ENCODE data around the gene APBA2. TPM values are rescaled to one million over a fixed set of nuclear protein-coding genes. Genes with fewer than 3 reads are reported as not detected.

APBA2 gene
- total RNA-seq, 4 donors from 2014 or later: 2.3 to 15.0 (median 4.6) TPM; not detected in 1

GRCh38 chr15:29115093-29115991, 229.6 kb downstream of the APBA2 start:
- H3K27ac ChIP-seq: no peak overlapping the region
- DNase-seq: no peak
- intact Hi-C loops (cut with DNase I; ENCODE audit: low total_unique reads): no loop called here
- no peak for TF ChIP-seq POLR2A (IDR thresholded peaks at IDR 0.05)
- TF ChIP-seq, protein P1, sequence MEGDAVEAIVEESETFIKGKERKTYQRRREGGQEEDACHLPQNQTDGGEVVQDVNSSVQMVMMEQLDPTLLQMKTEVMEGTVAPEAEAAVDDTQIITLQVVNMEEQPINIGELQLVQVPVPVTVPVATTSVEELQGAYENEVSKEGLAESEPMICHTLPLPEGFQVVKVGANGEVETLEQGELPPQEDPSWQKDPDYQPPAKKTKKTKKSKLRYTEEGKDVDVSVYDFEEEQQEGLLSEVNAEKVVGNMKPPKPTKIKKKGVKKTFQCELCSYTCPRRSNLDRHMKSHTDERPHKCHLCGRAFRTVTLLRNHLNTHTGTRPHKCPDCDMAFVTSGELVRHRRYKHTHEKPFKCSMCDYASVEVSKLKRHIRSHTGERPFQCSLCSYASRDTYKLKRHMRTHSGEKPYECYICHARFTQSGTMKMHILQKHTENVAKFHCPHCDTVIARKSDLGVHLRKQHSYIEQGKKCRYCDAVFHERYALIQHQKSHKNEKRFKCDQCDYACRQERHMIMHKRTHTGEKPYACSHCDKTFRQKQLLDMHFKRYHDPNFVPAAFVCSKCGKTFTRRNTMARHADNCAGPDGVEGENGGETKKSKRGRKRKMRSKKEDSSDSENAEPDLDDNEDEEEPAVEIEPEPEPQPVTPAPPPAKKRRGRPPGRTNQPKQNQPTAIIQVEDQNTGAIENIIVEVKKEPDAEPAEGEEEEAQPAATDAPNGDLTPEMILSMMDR (IDR thresholded peaks at IDR 0.05): peak in 1 of 4 experiments; percentile 7
- H3K9me3 ChIP-seq: no peaks in the 10 kb centered on the region
- no peaks in the 10 kb centered on the region for H3K4me1 ChIP-seq
- no peaks in the 10 kb centered on the region for H3K36me3 ChIP-seq
- H3K27me3 ChIP-seq: no peaks in the 10 kb centered on the region
- H3K4me3 ChIP-seq: peak overlapping the region; percentile 20 to 21

DNA sequence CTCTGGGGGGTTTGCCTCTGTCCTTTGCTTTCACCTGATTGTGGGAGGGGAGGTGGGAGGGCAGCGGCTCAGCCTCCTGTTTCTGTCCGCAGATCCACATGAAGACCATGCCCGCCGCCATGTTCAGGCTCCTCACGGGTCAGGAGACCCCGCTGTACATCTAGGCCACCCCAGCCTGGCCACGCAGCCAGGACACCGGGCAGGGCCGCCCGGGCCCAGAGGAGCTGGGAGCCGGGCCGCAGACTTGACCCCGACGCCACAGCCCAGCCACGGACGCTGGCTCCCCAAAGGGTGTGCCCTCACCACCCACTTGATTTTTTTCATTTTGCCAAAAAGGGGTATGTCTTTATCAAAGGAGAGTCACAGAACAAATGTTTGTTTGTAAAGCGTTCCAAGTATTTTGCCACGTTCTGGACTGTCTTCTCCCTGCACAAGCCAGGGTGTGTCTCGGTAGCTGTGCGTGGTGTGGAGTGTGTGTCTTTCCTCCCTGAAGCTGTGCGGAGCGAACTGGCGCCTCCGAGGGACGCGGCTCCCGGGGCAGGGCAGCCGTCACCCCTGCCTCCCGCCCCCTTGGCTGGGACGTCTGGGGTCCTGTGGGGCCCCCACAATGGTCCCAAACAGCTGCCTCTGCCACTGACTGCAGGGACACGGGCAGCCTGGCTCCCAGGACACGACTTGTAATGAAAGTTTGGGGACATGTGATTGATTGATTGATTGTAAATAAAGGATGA, 231.4 kb downstream of the APBA2 start:
- Histone ChIP-seq H3K4me1 (no peaks in the 10 kb centered on the region), H3K9me3 (no peaks in the 10 kb centered on the region), H3K4me3 (no peak overlapping the region), H3K27me3 (no peaks in the 10 kb centered on the region), H3K27ac (no peak overlapping the region), H3K36me3 (no peaks in the 10 kb centered on the region)
- intact Hi-C loops (cut with DNase I; ENCODE audit: low total_unique reads): no loop called here
- DNase-seq: no peak
- TF ChIP-seq, protein P1 (IDR thresholded peaks at IDR 0.05): no peak
- no peak for TF ChIP-seq POLR2A (IDR thresholded peaks at IDR 0.05)

DNA sequence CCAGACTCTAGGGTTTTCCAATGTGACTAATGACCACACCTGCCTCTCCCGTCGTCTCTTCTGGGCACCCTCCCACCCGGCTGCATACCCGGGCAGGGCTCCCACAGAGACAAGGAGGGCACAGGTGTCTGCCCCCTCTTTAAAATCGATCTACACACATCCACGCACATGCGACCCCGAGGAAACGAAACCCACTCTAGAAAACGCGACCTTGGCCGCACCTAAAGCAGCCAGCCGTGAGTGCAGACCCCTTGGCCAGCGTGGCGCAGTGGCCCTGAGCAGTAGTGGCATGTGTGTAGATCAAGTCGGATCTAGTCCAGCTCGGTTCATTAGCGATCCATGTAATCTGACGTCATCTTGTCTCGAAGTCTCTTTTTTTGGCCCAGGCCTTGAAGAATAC, 232.0 kb downstream of the APBA2 start:
- no peaks in the 10 kb centered on the region for H3K9me3 ChIP-seq
- intact Hi-C loops (cut with DNase I; ENCODE audit: low total_unique reads): no loop called here
- H3K27ac ChIP-seq: no peak overlapping the region
- no peaks in the 10 kb centered on the region for H3K4me1 ChIP-seq
- TF ChIP-seq, protein P1 (IDR thresholded peaks at IDR 0.05): no peak
- TF ChIP-seq POLR2A (IDR thresholded peaks at IDR 0.05): no peak
- H3K36me3 ChIP-seq: no peaks in the 10 kb centered on the region
- no peak for DNase-seq
- no peak overlapping the region for H3K4me3 ChIP-seq
- H3K27me3 ChIP-seq: no peaks in the 10 kb centered on the region

GRCh38 chr15:29119847-29120246, 234.1 kb downstream of the APBA2 start:
- Histone ChIP-seq H3K9me3 (no peaks in the 10 kb centered on the region), H3K27ac (no peak overlapping the region), H3K4me3 (no peak overlapping the region), H3K27me3 (no peaks in the 10 kb centered on the region), H3K4me1 (no peaks in the 10 kb centered on the region), H3K36me3 (no peaks in the 10 kb centered on the region)
- intact Hi-C loops (cut with DNase I; ENCODE audit: low total_unique reads): no loop called here
- DNase-seq: no peak
- TF ChIP-seq, protein P1 (IDR thresholded peaks at IDR 0.05): no peak
- TF ChIP-seq POLR2A (IDR thresholded peaks at IDR 0.05): no peak
